ENCODE data around the gene SLC1A1.

SLC1A1 gene

GRCh38 chr9:4618700-4619099, 128.4 kb downstream of the SLC1A1 start:
- no peak for DNase-seq (ENCODE audit: low read depth)

- DNase-seq (ENCODE audit: low read depth) = no peak
These were observed 129.9 kb downstream of the SLC1A1 start for GRCh38 chr9:4620057-4620765.

- no peak for DNase-seq (ENCODE audit: low read depth)
These were observed 130.8 kb downstream of the SLC1A1 start for GRCh38 chr9:4620881-4621555.

- no peak for DNase-seq (ENCODE audit: low read depth)
These were observed 131.7 kb downstream of the SLC1A1 start for GRCh38 chr9:4622016-4622415.

- no peak for DNase-seq (ENCODE audit: low read depth)
These were observed 140.6 kb downstream of the SLC1A1 start for GRCh38 chr9:4630836-4631235.
